ENCODE measurements around the gene RFXAP. TPM values are rescaled to one million over a fixed set of nuclear protein-coding genes. Genes with fewer than 3 reads are reported as not detected.
A peak's percentile ranks its signal among the peaks of the same experiment; 100 is the strongest.
"Not testable (repeated sequence)": the region's sequence is repeated elsewhere in the genome, so short reads cannot be mapped to it uniquely, and the experiment has no call there.

RFXAP gene
- total RNA-seq = 3.7 TPM
- long read RNA-seq, transcript RFXAP-201 (3 exons, 2,304 nt) = major isoform, 7 of 10 reads
- long read RNA-seq, partial matches to known transcripts = 0 of 10 reads
- long read RNA-seq, other reads (novel, unspliced or antisense) = 3 of 10 reads

GRCh38 chr13:36818804-36819738 lies at the start of gene RFXAP:
RFXAP (plus strand) TSS chr13:36819222; CDS start chr13:36819358, 136 bp downstream.
- intact Hi-C loops (cut with micrococcal nuclease) = no loop called here
- DNase-seq (peak; percentile 97), ATAC-seq (peak; percentile 99)

- intact Hi-C loops (cut with micrococcal nuclease) = no loop called here
- DNase-seq (no peak), ATAC-seq (no peak)
Measured at GRCh38 chr13:36769545-36769944, 49.5 kb upstream of the RFXAP start.

- intact Hi-C loops (cut with micrococcal nuclease) = no loop called here
- no peak for DNase-seq
- no peak for ATAC-seq
Measured at GRCh38 chr13:36770741-36771140, 48.3 kb upstream of the RFXAP start.

- DNase-seq (no peak), ATAC-seq (no peak)
- intact Hi-C loops (cut with micrococcal nuclease) = no loop called here
Measured at GRCh38 chr13:36772853-36773252, 46.2 kb upstream of the RFXAP start.

GRCh38 chr13:36774931-36775330 lies 44.1 kb upstream of the RFXAP start:
- peak; percentile 32 for ATAC-seq
- intact Hi-C loops (cut with micrococcal nuclease) = no loop called here

GRCh38 chr13:36776175-36776574 lies 42.8 kb upstream of the RFXAP start:
- DNase-seq = no peak
- ATAC-seq = no peak
- intact Hi-C loops (cut with micrococcal nuclease) = no loop called here

More at GRCh38 chr13:36774931-36775330, 44.1 kb upstream of the RFXAP start:
- DNase-seq = no peak

GRCh38 chr13:36778083-36778671 lies 40.8 kb upstream of the RFXAP start:
- ATAC-seq (no peak), DNase-seq (no peak)
- intact Hi-C loops (cut with micrococcal nuclease) = no loop called here

GRCh38 chr13:36783890-36784289 lies 35.1 kb upstream of the RFXAP start:
- DNase-seq (no peak), ATAC-seq (no peak)
- intact Hi-C loops (cut with micrococcal nuclease) = no loop called here

- DNase-seq; intact Hi-C loops (cut with micrococcal nuclease); ATAC-seq: not testable (repeated sequence)
Measured at GRCh38 chr13:36786175-36786574, 32.8 kb upstream of the RFXAP start.

- intact Hi-C loops (cut with micrococcal nuclease) = no loop called here
- DNase-seq (no peak), ATAC-seq (no peak)
Measured at GRCh38 chr13:36787181-36787580, 31.8 kb upstream of the RFXAP start.

- ATAC-seq = no peak
- DNase-seq = no peak
- intact Hi-C loops (cut with micrococcal nuclease) = no loop called here
Measured at GRCh38 chr13:36788276-36788675, 30.7 kb upstream of the RFXAP start.

GRCh38 chr13:36789061-36789460 lies 30.0 kb upstream of the RFXAP start:
- DNase-seq = no peak
- intact Hi-C loops (cut with micrococcal nuclease) = no loop called here
- no peak for ATAC-seq

GRCh38 chr13:36789730-36790129 lies 29.3 kb upstream of the RFXAP start:
- DNase-seq (no peak), ATAC-seq (no peak)
- intact Hi-C loops (cut with micrococcal nuclease) = no loop called here

- ATAC-seq (no peak), DNase-seq (no peak)
- intact Hi-C loops (cut with micrococcal nuclease) = no loop called here
Measured at GRCh38 chr13:36794706-36795105, 24.3 kb upstream of the RFXAP start.

GRCh38 chr13:36795463-36795862 lies 23.6 kb upstream of the RFXAP start:
- no peak for DNase-seq
- intact Hi-C loops (cut with micrococcal nuclease) = no loop called here

GRCh38 chr13:36796052-36796451 lies 23.0 kb upstream of the RFXAP start:
- ATAC-seq = no peak
- no peak for DNase-seq

More at GRCh38 chr13:36795463-36795862, 23.6 kb upstream of the RFXAP start:
- ATAC-seq = no peak

GRCh38 chr13:36801035-36801434 lies 18.0 kb upstream of the RFXAP start:
- intact Hi-C loops (cut with micrococcal nuclease) = no loop called here
- ATAC-seq (no peak), DNase-seq (no peak)

More at GRCh38 chr13:36796052-36796451, 23.0 kb upstream of the RFXAP start:
- intact Hi-C loops (cut with micrococcal nuclease) = no loop called here

GRCh38 chr13:36804588-36804987 lies 14.4 kb upstream of the RFXAP start:
- DNase-seq (no peak), ATAC-seq (no peak)
- intact Hi-C loops (cut with micrococcal nuclease) = no loop called here

GRCh38 chr13:36806102-36806501 lies 12.9 kb upstream of the RFXAP start:
- ATAC-seq = no peak
- intact Hi-C loops (cut with micrococcal nuclease) = no loop called here
- no peak for DNase-seq

- no peak for DNase-seq
- intact Hi-C loops (cut with micrococcal nuclease) = no loop called here
- no peak for ATAC-seq
Measured at GRCh38 chr13:36807616-36808015, 11.4 kb upstream of the RFXAP start.

Data from left ventricle myocardium superior (tissue), 1 donor.